HepG2 (cell line): ENCODE results near the gene FAM241B. TPM values are rescaled to one million over a fixed set of nuclear protein-coding genes. Genes with fewer than 3 reads are reported as not detected.

Experiments
- CCDC6 ChIP-seq: sonication (generic); formaldehyde crosslinking; IDR thresholded peaks from 2 replicates; pipeline ENCODE4 v1.8.1; 2022; ENCODE audit warnings: mild to moderate bottlenecking, missing genetic modification reagents, moderate library complexity
- GMEB2 ChIP-seq: IDR thresholded peaks from 2 replicates; pipeline ENCODE4 v1.6.1; 2016; ENCODE audit warnings: missing biosample characterization, missing genetic modification reagents, low read depth
- GPN1 ChIP-seq: sonication (generic); formaldehyde crosslinking; IDR thresholded peaks from 2 replicates; pipeline ENCODE4 v1.5.1; 2020; ENCODE audit warnings: missing genetic modification reagents, borderline replicate concordance
- HNRNPK ChIP-seq: fragments of 200-400 bp; formaldehyde crosslinking; IDR thresholded peaks from 2 replicates; pipeline ENCODE4 v1.6.1; 2018; ENCODE audit warnings: low read length, low read depth, moderate library complexity, mild to moderate bottlenecking; ENCODE audit not compliant: poor library complexity, severe bottlenecking
- HOXA3 ChIP-seq: sonication (generic); formaldehyde crosslinking; IDR thresholded peaks from 2 replicates; pipeline ENCODE4 v1.5.0; 2020; ENCODE audit warnings: missing genetic modification reagents
- SMAD1 ChIP-seq: sonication (generic); formaldehyde crosslinking; IDR thresholded peaks from 2 replicates; pipeline ENCODE4 v1.4.0; 2020; ENCODE audit warnings: missing genetic modification reagents, low read depth, mild to moderate bottlenecking, borderline replicate concordance
- ZBTB40 ChIP-seq, 2 experiments: fragments of 450-650 bp in 1 of 2; sonication (generic) in 1 of 2; formaldehyde crosslinking in 1 of 2; IDR thresholded peaks; 2 replicates each; pipeline versions ENCODE4 v1.6.1 to v1.8.0; 2016 to 2022; ENCODE audit warnings: antibody characterized with exemption in 1 of 2, mild to moderate bottlenecking in 1 of 2, missing genetic modification reagents in 1 of 2
- ZFY ChIP-seq: sonication (generic); formaldehyde crosslinking; IDR thresholded peaks from 2 replicates; pipeline ENCODE4 v1.4.0; 2020; ENCODE audit warnings: missing genetic modification reagents
- ZNF670 ChIP-seq: sonication (generic); formaldehyde crosslinking; IDR thresholded peaks from 2 replicates; pipeline ENCODE4 v1.8.0; 2022; ENCODE audit warnings: mild to moderate bottlenecking, missing genetic modification reagents, borderline replicate concordance
- ZNF777 ChIP-seq: sonication (generic); formaldehyde crosslinking; IDR thresholded peaks from 2 replicates; pipeline ENCODE4 v1.4.0; 2020; ENCODE audit warnings: missing genetic modification reagents
- polyA plus RNA-seq, 8 experiments: library from polyadenylated mRNA; depleted of rRNA in 3 of 8; stranded (reverse) in 7 of 8; unstranded in 1 of 8; fragments of >200 nt; fragmentation: Illumina TruSeq in 4 of 8; extraction: Trizol in 4 of 8; gene quantifications; 2 replicates each; pipeline versions ENCODE4 v1.2.1 to v1.2.3, GENCODE V29; 2011 to 2016; ENCODE audit warnings: low read depth in 4 of 8, missing spikeins in 1 of 8, mixed read lengths in 1 of 8; ENCODE audit not compliant: insufficient read depth in 1 of 8
- total RNA-seq, 5 experiments: library from RNA; depleted of rRNA; stranded (reverse); fragments of >200 nt; fragmentation: Illumina TruSeq; extraction: Trizol; gene quantifications; 2 replicates each; pipeline ENCODE4 v1.2.3, GENCODE V29; 2016; ENCODE audit warnings: low read depth in 1 of 5
- TF ChIP-seq, protein P1 (sequence below): IDR thresholded peaks from 2 replicates; pipeline ENCODE4 v1.6.1; 2016; ENCODE audit warnings: missing compliant biosample characterization, missing genetic modification reagents, borderline replicate concordance
- TF ChIP-seq, protein P2 (sequence below): sonication (generic); formaldehyde crosslinking; IDR thresholded peaks from 2 replicates; pipeline ENCODE4 v1.8.0; 2022; ENCODE audit warnings: missing genetic modification reagents, mild to moderate bottlenecking, borderline replicate concordance

The FAM241B gene
- total and polyA plus RNA-seq, 2 of the 13 experiments (the other 11 are each of a cell fraction or from before 2014, with no cell fraction given): 1.9 to 4.0 TPM

DNA sequence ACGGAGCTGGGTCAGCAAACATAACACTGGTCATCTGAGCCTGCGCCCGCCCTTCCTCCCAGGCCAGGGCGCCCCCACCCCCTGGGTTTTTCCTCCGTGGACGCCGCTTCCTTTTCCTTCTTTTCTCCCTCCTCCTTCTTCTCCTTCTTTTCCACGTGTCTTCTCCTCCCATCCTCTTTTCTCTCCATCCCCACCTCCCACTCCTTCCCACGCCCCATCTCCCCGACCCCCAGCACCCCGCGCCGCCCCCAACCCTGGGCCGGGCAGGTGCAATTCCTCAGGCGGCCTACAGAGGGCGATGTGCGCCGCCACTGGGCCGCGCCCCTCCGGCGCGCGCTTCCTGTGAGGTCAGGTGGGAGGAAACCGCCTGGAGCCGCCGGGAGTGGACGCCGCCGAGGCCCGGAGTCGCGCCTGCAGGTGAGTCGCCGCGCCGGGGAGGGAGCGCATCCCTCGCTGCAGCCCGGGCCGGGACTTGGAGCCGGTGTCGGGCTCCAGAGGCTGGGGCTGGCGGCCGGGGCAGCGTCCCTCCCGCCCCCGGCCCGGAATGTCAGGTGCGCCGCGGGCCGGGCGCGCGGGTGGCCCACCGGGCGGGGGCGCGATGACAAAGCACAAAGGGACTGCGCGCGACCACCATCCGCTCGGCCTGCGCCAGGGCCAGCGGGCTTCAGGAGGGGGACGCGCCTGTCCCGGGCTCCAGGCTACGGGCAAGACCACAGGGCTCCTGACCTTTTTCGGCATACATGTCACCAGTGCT, at the start of gene FAM241B (continued):
- TF ChIP-seq GMEB2 (CRISPR knock-in tag) (no peak), SMAD1 (CRISPR knock-in tag) (no peak), ZNF777 (CRISPR knock-in tag) (0 out of 2 replicates have a peak, but pooled peaks have one; percentile 6), ZBTB40 (IDR thresholded peaks at IDR 0.05) (no peak), ZBTB40 (CRISPR knock-in tag; IDR thresholded peaks at IDR 0.05) (no peak), CCDC6 (0 out of 2 replicates have a peak, but pooled peaks have one; percentile 37), ZFY (CRISPR knock-in tag) (peak; percentile 68), ZNF670 (no peak), HNRNPK (peak; percentile 90), HOXA3 (peak; percentile 59), GPN1 (CRISPR knock-in tag) (no peak)
- TF ChIP-seq, protein P1, sequence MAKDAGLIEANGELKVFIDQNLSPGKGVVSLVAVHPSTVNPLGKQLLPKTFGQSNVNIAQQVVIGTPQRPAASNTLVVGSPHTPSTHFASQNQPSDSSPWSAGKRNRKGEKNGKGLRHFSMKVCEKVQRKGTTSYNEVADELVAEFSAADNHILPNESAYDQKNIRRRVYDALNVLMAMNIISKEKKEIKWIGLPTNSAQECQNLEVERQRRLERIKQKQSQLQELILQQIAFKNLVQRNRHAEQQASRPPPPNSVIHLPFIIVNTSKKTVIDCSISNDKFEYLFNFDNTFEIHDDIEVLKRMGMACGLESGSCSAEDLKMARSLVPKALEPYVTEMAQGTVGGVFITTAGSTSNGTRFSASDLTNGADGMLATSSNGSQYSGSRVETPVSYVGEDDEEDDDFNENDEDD (CRISPR knock-in tag): 0 out of 2 replicates have a peak, but pooled peaks have one; percentile 34
- TF ChIP-seq, protein P2, sequence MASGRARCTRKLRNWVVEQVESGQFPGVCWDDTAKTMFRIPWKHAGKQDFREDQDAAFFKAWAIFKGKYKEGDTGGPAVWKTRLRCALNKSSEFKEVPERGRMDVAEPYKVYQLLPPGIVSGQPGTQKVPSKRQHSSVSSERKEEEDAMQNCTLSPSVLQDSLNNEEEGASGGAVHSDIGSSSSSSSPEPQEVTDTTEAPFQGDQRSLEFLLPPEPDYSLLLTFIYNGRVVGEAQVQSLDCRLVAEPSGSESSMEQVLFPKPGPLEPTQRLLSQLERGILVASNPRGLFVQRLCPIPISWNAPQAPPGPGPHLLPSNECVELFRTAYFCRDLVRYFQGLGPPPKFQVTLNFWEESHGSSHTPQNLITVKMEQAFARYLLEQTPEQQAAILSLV (CRISPR knock-in tag): no peak
